CD4-positive, alpha-beta T cell treated with Interleukin-4 for 4 hours (primary cell): Measurements from ENCODE around the gene VAV3.

Experiments
- DNase-seq: peaks from one replicate; pipeline ENCODE4 v3.0.0-alpha.2; 2020

VAV3 gene

GRCh38 chr1:107972391-107973180, 7.6 kb upstream of the VAV3 start:
- no peak for DNase-seq

GRCh38 chr1:107966550-107966949, 1.6 kb upstream of the VAV3 start:
- no peak for DNase-seq

GRCh38 chr1:107964336-107965109, 457 bp downstream of the VAV3 start:
- peak; percentile 27 for DNase-seq

- peak; percentile 64 for DNase-seq
Measured at GRCh38 chr1:107963601-107964335, 1.2 kb downstream of the VAV3 start.

- no peak for DNase-seq
Measured at GRCh38 chr1:107963008-107963407, 2.0 kb downstream of the VAV3 start.

GRCh38 chr1:107954719-107955415, 10.1 kb downstream of the VAV3 start:
- DNase-seq: no peak

- DNase-seq: no peak
Measured at GRCh38 chr1:107954126-107954525, 10.9 kb downstream of the VAV3 start.

- no peak for DNase-seq
Measured at GRCh38 chr1:107953556-107953955, 11.4 kb downstream of the VAV3 start.

GRCh38 chr1:107952989-107953388, 12.0 kb downstream of the VAV3 start:
- DNase-seq: no peak

GRCh38 chr1:107950464-107950863, 14.5 kb downstream of the VAV3 start:
- DNase-seq: no peak

- DNase-seq: no peak
Measured at GRCh38 chr1:107949467-107950253, 15.3 kb downstream of the VAV3 start.

GRCh38 chr1:107946794-107947193, 18.2 kb downstream of the VAV3 start:
- no peak for DNase-seq

- peak; percentile 49 for DNase-seq
Measured at GRCh38 chr1:107943694-107944093, 21.3 kb downstream of the VAV3 start.

- no peak for DNase-seq
Measured at GRCh38 chr1:107942814-107943213, 22.2 kb downstream of the VAV3 start.

- no peak for DNase-seq
Measured at GRCh38 chr1:107941531-107941930, 23.4 kb downstream of the VAV3 start.

GRCh38 chr1:107941123-107941522, 23.9 kb downstream of the VAV3 start:
- no peak for DNase-seq

- DNase-seq: no peak
Measured at GRCh38 chr1:107940701-107941100, 24.3 kb downstream of the VAV3 start.

GRCh38 chr1:107940017-107940577, 24.9 kb downstream of the VAV3 start:
- no peak for DNase-seq

GRCh38 chr1:107939256-107939655, 25.7 kb downstream of the VAV3 start:
- DNase-seq: no peak

GRCh38 chr1:107936498-107937481, 28.2 kb downstream of the VAV3 start:
- DNase-seq: peak; percentile 76
